Activated T-cell treated with anti-CD3 and anti-CD28 coated beads for 4 hours (primary cell): Measurements from ENCODE around the gene DDIAS.

Experiments
- DNase-seq: peaks from one replicate; pipeline ENCODE4 v3.0.0-alpha.2; 2020

DDIAS gene

DNA sequence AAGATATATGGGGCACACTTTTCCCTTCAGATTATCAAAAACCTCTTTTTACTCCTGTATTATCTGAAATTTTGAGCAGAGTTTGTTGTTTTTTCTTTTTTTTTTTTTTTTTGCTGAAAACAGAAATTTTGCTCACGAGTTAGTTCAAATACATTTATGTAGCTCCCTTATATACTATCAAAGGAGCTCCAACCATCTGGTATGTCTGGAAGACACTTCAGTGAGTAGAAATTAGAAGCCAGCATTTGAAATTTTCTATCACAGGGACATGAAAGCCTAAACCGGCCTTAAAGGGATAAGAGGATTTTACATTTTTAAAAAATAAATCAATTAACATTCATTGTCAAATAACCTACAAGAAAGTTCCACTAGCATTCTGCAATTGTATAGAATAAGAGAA, 73.3 kb downstream of the DDIAS start:
- no peak for DNase-seq

DNA sequence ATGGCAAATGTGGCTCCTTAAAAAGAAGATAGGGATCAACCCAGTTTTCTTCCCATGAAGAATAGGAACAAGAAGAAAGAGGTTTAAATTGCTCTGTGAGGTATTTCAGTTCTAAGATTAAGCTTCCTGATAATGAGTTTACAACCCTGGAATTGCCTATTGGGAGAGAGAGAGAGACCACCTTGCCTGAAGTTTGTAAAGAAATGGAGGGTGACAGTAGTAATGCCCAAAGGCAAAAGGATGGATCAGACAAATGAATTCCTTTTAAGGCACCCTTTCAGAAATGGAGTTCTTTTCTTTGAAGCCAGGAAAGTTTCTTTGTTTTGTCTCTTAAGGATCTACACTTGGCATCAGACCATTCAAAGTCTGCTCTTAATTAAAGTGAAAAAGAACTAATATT, 74.3 kb downstream of the DDIAS start:
- DNase-seq: no peak

DNA sequence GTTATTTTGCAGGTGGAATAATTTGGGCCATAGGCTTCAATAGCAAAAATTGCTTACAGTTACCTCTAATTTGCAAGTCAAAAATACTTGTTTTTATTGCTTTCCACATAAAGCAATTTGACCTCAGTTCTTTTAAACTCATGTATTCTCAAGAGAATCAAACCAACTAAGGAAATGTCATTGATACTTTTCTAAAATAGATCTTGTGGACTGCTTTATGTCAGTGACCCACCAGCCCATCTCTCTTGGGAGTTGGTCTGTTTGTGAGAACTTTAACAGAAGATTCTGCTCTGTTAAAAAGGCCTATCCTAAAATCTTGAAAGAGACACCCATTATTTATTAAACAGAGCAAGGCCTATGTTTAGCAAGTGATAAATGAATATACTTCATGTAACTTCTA, 75.2 kb downstream of the DDIAS start:
- no peak for DNase-seq

- DNase-seq: no peak
Observed at GRCh38 chr11:82978422-82979099, 77.0 kb downstream of the DDIAS start.

GRCh38 chr11:82979824-82980223, 78.3 kb downstream of the DDIAS start:
- no peak for DNase-seq

DNA sequence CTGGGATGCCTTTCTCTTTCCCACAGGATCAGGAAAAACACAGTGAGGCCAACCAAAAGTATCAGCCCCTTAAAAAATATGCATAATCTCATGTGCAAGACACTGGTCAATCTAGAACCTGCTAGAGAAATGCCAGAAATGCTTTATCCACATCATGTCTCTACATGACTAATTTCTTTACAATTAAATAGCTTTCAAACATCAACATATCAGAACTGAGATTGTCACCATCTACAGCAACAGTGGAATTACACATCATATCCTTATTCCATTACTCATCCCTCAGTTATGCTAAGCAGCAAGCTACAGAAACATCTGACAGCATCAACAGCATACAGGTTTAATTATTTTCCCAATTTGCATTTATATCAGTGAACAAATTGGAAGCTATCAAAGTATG, 78.8 kb downstream of the DDIAS start:
- DNase-seq: no peak

DNA sequence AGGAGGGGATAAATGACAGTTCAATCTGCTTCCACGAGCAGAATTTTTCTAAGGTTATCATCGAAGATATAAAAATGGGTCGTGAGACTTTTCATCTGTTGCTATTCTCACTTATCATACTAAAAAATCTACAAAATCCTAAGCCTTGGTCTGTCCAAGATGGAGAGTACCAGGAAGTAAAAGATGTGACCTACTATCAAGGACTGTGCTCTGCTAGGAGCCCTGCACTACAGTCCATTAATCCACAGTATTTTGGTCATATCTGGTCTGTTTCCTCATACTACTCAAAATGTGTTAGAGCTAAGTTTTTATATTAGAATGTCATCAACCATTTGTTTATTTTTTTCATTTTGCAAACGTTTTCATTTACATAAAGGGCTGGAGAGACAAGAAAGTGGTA, 79.4 kb downstream of the DDIAS start:
- DNase-seq: no peak

- DNase-seq: no peak
Observed at GRCh38 chr11:82981852-82982251, 80.3 kb downstream of the DDIAS start.
